GM23338 (cell line): Measurements from ENCODE around the gene PGLYRP4. TPM values are rescaled to one million over a fixed set of nuclear protein-coding genes. Genes with fewer than 3 reads are reported as not detected.

Source experiments
- ATAC-seq: fragments of 200-7000 bp; cut with Tn5 transposase; 3 replicates; pipeline ENCODE4 v1.9.1; 2020
- DNase-seq: peaks from one replicate; pipeline ENCODE4 v3.0.0-alpha.2; 2015; ENCODE audit warnings: low spot score
- H2AFZ ChIP-seq: fragments of 200-600 bp; sonication (generic); 2 replicates; pipeline ENCODE4 v1.8.0; 2016; ENCODE audit warnings: antibody characterized with exemption, mild to moderate bottlenecking, moderate library complexity
- H3F3A ChIP-seq: fragments of 200-600 bp; sonication (generic); replicated peaks from 2 replicates; pipeline ENCODE4 v1.8.0; 2017; ENCODE audit warnings: antibody characterized with exemption, mixed run types, low read depth
- H3K27ac ChIP-seq: fragments of 200-600 bp; sonication (generic); 2 replicates; pipeline ENCODE4 v1.6.1; 2016; ENCODE audit warnings: low read depth
- H3K27me3 ChIP-seq: fragments of 200-600 bp; sonication (generic); 2 replicates; pipeline ENCODE4 v1.8.0; 2016; ENCODE audit warnings: mild to moderate bottlenecking, mixed run types, moderate library complexity; ENCODE audit not compliant: insufficient read depth
- H3K36me3 ChIP-seq: fragments of 200-600 bp; sonication (generic); 2 replicates; pipeline ENCODE4 v1.8.0; 2016; ENCODE audit warnings: mild to moderate bottlenecking; ENCODE audit not compliant: insufficient read depth
- H3K4me1 ChIP-seq: fragments of 200-600 bp; sonication (generic); 2 replicates; pipeline ENCODE4 v1.8.0; 2016; ENCODE audit warnings: mild to moderate bottlenecking, moderate library complexity; ENCODE audit not compliant: insufficient read depth
- H3K4me2 ChIP-seq: fragments of 200-600 bp; sonication (generic); 2 replicates; pipeline ENCODE4 v1.7.1; 2017; ENCODE audit warnings: mixed run types
- H3K4me3 ChIP-seq: fragments of 200-600 bp; sonication (generic); 2 replicates; pipeline ENCODE4 v1.6.1; 2016; ENCODE audit warnings: mixed run types
- H3K79me2 ChIP-seq: fragments of 200-600 bp; sonication (generic); replicated peaks from 2 replicates; pipeline ENCODE4 v1.8.0; 2017; ENCODE audit warnings: mild to moderate bottlenecking; ENCODE audit not compliant: insufficient read depth
- H3K9me2 ChIP-seq: fragments of 200-600 bp; sonication (generic); 2 replicates; pipeline ENCODE4 v1.8.0; 2017; ENCODE audit not compliant: insufficient read depth
- H4K20me1 ChIP-seq: fragments of 200-600 bp; sonication (generic); replicated peaks from 2 replicates; pipeline ENCODE4 v1.8.0; 2017; ENCODE audit warnings: mild to moderate bottlenecking; ENCODE audit not compliant: insufficient read depth
- H3K27ac Mint-ChIP-seq: 2 replicates; pipeline ENCODE4 v1.8.0; 2020; ENCODE audit warnings: inconsistent platforms, mild to moderate bottlenecking, moderate library complexity, mixed read lengths
- H3K27me3 Mint-ChIP-seq: 3 replicates; pipeline ENCODE4 v1.8.0; 2022; ENCODE audit warnings: low read depth, mild to moderate bottlenecking, moderate library complexity, mixed read lengths, inconsistent platforms; ENCODE audit not compliant: insufficient read depth, poor library complexity
- H3K36me3 Mint-ChIP-seq: 3 replicates; pipeline ENCODE4 v1.8.0; 2021; ENCODE audit warnings: low read depth, mild to moderate bottlenecking, inconsistent platforms, moderate library complexity, mixed read lengths
- H3K4me1 Mint-ChIP-seq: 3 replicates; pipeline ENCODE4 v1.8.0; 2020; ENCODE audit warnings: mild to moderate bottlenecking, inconsistent platforms, mixed read lengths
- H3K4me3 Mint-ChIP-seq: 3 replicates; pipeline ENCODE4 v1.8.0; 2021; ENCODE audit warnings: moderate library complexity, mild to moderate bottlenecking, inconsistent platforms, mixed read lengths
- H3K9me3 Mint-ChIP-seq: 3 replicates; pipeline ENCODE4 v1.8.0; 2020; ENCODE audit warnings: moderate library complexity, mild to moderate bottlenecking, inconsistent platforms, mixed read lengths
- CREB1 ChIP-seq: fragments of 250-450 bp; sonication (Bioruptor Pico); IDR thresholded peaks from 2 replicates; pipeline ENCODE4 v1.5.0; 2020; ENCODE audit warnings: low read depth, mild to moderate bottlenecking, moderate library complexity
- CTCF ChIP-seq, 2 experiments: fragments of 200-600 bp in 1 of 2; sonication (generic) in 1 of 2; conservative IDR thresholded peaks; 2 replicates each; pipeline versions ENCODE4 v1.5.1 to v1.6.1; 2016 to 2017; ENCODE audit warnings: antibody characterized with exemption in 2 of 2, low read depth in 2 of 2, mild to moderate bottlenecking in 2 of 2, moderate library complexity in 1 of 2
- ETS1 ChIP-seq: IDR thresholded peaks from 2 replicates; pipeline ENCODE4 v1.6.1; 2016; ENCODE audit warnings: antibody characterized with exemption
- EZH2phosphoT487 ChIP-seq: fragments of 200-600 bp; sonication (generic); IDR thresholded peaks from one replicate; pipeline ENCODE4 v1.8.1; 2018; ENCODE audit warnings: antibody characterized with exemption; ENCODE audit not compliant: unreplicated experiment
- NANOG ChIP-seq: IDR thresholded peaks from 2 replicates; pipeline ENCODE4 v1.6.1; 2016; ENCODE audit warnings: antibody characterized with exemption, borderline replicate concordance
- POLR2AphosphoS5 ChIP-seq: IDR thresholded peaks from 2 replicates; pipeline ENCODE4 v1.6.1; 2016; ENCODE audit warnings: antibody characterized with exemption, low read depth
- REST ChIP-seq: IDR thresholded peaks from one replicate; pipeline ENCODE4 v1.6.1; 2018; ENCODE audit warnings: antibody characterized with exemption; ENCODE audit not compliant: unreplicated experiment
- STAT1 ChIP-seq: IDR thresholded peaks from one replicate; pipeline ENCODE4 v1.6.1; 2016; ENCODE audit warnings: antibody characterized with exemption; ENCODE audit not compliant: unreplicated experiment
- ZNF114 ChIP-seq: fragments of 250-450 bp; sonication (Bioruptor Pico); IDR thresholded peaks from 2 replicates; pipeline ENCODE4 v1.5.0; 2020; ENCODE audit warnings: mild to moderate bottlenecking, moderate library complexity
- ZNF331 ChIP-seq: fragments of 250-450 bp; sonication (Bioruptor Pico); IDR thresholded peaks from 2 replicates; pipeline ENCODE4 v1.5.0; 2020; ENCODE audit warnings: low read depth, mild to moderate bottlenecking, moderate library complexity
- ZNF462 ChIP-seq: fragments of 250-450 bp; sonication (Bioruptor Pico); IDR thresholded peaks from 2 replicates; pipeline ENCODE4 v1.5.0; 2020; ENCODE audit warnings: mild to moderate bottlenecking, moderate library complexity
- polyA plus RNA-seq: library from polyadenylated mRNA; unstranded; fragments of >200 nt; fragmentation: Nextera tagmentation; extraction: Ambion mirVana; gene quantifications from 2 replicates; pipeline ENCODE4 v1.2.1, GENCODE V29; 2016
- total RNA-seq: library from RNA; depleted of rRNA; stranded (reverse); fragments of >200 nt; shearing (Covaris generic); gene quantifications from 2 replicates; pipeline ENCODE4 v1.2.3, GENCODE V29; 2014

Gene PGLYRP4
- total and polyA plus RNA-seq, 2 experiments from 2014 or later, result not detected

- no peaks in the 10 kb centered on the region for H3K4me1 ChIP-seq
- TF ChIP-seq POLR2AphosphoS5 (no peak), ZNF331 (no peak), CREB1 (CRISPR knock-in tag) (no peak), ETS1 (no peak), ZNF114 (no peak), REST (no peak), EZH2phosphoT487 (no peak), STAT1 (no peak), NANOG (no peak), ZNF462 (no peak), CTCF (conservative IDR thresholded peaks at IDR 0.05; ENCODE audit: low read depth in 2 of 2) (no peak)
- Mint-ChIP-seq H3K27ac (no peak overlapping the region), H3K4me3 (no peak overlapping the region), H3K36me3 (no peaks in the 10 kb centered on the region), H3K27me3 (peaks cover 5% of the 10 kb centered on the region), H3K4me1 (peaks cover 8% of the 10 kb centered on the region; the same call in 1 of the 3 replicates), H3K9me3 (no peaks in the 10 kb centered on the region)
- no peaks in the 10 kb centered on the region for H3K79me2 ChIP-seq
- ATAC-seq, result no peak
- no peaks in the 10 kb centered on the region for H4K20me1 ChIP-seq
- H3K36me3 ChIP-seq, result no peaks in the 10 kb centered on the region
- no peak overlapping the region for H2AFZ ChIP-seq
- H3K9me2 ChIP-seq, result no peaks in the 10 kb centered on the region; the same call in 1 of the 2 replicates
- no peak overlapping the region for H3K4me2 ChIP-seq
- no peaks in the 10 kb centered on the region for H3K27me3 ChIP-seq
- no peak overlapping the region for H3K27ac ChIP-seq
- no peaks in the 10 kb centered on the region for H3F3A ChIP-seq
- DNase-seq, result no peak
- H3K4me3 ChIP-seq, result no peak overlapping the region
Measured at GRCh38 chr1:153360592-153361479, 12.2 kb upstream of the PGLYRP4 start.
